Measurements from ENCODE around the gene ACSS1.

ACSS1 gene

DNA sequence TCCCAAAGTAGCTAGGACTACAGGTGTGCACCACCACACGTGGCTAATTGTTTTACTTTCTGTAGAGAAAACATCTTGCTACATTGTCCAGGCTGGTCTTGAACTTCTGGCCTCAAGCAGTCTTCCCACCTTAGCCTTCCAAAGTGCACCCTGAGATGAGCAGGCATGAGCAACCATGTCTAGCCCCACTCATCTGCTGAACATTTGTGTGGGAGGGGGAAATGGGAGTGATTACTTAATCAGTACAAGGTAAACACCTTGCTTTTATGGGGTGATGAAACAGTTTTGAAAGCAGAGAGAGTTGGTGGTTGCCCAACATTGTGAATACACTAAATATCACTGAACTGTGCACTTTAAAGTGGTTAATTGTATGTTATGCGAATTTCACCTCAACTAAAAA lies 70.7 kb downstream of the ACSS1 start:
- H3K4me3 ChIP-seq (replicated peaks in 1 of 2; ENCODE audit: low read depth in 2 of 2, low read length in 2 of 2) = no peak overlapping the region
- TF ChIP-seq, protein P1, sequence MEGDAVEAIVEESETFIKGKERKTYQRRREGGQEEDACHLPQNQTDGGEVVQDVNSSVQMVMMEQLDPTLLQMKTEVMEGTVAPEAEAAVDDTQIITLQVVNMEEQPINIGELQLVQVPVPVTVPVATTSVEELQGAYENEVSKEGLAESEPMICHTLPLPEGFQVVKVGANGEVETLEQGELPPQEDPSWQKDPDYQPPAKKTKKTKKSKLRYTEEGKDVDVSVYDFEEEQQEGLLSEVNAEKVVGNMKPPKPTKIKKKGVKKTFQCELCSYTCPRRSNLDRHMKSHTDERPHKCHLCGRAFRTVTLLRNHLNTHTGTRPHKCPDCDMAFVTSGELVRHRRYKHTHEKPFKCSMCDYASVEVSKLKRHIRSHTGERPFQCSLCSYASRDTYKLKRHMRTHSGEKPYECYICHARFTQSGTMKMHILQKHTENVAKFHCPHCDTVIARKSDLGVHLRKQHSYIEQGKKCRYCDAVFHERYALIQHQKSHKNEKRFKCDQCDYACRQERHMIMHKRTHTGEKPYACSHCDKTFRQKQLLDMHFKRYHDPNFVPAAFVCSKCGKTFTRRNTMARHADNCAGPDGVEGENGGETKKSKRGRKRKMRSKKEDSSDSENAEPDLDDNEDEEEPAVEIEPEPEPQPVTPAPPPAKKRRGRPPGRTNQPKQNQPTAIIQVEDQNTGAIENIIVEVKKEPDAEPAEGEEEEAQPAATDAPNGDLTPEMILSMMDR (IDR thresholded peaks at IDR 0.05; ENCODE audit: low read depth, low read length) = no peak

DNA sequence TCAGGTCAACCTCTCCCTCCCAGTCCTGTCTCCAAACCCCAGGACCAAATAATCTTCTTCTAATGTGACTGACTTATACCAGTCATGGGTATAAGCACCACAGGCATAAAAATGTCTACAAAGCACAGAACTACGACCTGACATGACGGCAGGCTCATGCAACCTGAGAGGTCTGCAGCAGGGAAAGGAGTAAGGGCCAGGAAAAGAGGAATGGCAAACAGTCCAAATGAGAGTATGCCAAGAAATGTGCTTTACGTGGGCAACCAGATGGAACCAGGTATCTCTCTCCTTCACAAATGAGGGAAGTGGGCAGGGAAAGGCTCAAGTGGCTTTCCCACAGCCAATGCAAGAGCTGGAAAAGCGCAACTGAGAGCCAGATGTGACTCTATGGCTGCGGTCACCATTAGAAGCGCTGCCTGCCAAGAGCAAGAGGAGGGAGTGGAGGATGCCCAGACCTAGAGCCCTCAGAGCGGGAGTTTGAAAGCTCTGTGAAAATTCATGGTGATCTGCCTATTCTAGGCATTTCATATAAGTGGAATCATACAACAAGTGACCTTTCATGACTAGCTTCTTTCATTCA lies 71.4 kb downstream of the ACSS1 start:
- DNase-seq (ENCODE audit: low read depth in 2 of 2) = no peak
- H3K4me3 ChIP-seq (replicated peaks in 1 of 2; ENCODE audit: low read depth in 2 of 2, low read length in 2 of 2) = no peak overlapping the region
- TF ChIP-seq, protein P1 (IDR thresholded peaks at IDR 0.05; ENCODE audit: low read depth, low read length) = no peak

More for the DNA sequence above, 70.7 kb downstream of the ACSS1 start:
- no peak for DNase-seq (ENCODE audit: low read depth in 2 of 2)

GRCh38 chr20:24985802-24986201 lies 72.1 kb downstream of the ACSS1 start:
- DNase-seq (ENCODE audit: low read depth in 2 of 2) = no peak
- no peak overlapping the region for H3K4me3 ChIP-seq (replicated peaks in 1 of 2; ENCODE audit: low read depth in 2 of 2, low read length in 2 of 2)
- TF ChIP-seq, protein P1 (IDR thresholded peaks at IDR 0.05; ENCODE audit: low read depth, low read length) = no peak

- no peak for DNase-seq (ENCODE audit: low read depth in 2 of 2)
- no peak overlapping the region for H3K4me3 ChIP-seq (replicated peaks in 1 of 2; ENCODE audit: low read depth in 2 of 2, low read length in 2 of 2)
- TF ChIP-seq, protein P1 (IDR thresholded peaks at IDR 0.05; ENCODE audit: low read depth, low read length) = no peak
These were observed 72.8 kb downstream of the ACSS1 start for GRCh38 chr20:24984961-24985640.

GRCh38 chr20:24983896-24984295 lies 74.0 kb downstream of the ACSS1 start:
- H3K4me3 ChIP-seq (replicated peaks in 1 of 2; ENCODE audit: low read depth in 2 of 2, low read length in 2 of 2) = no peak overlapping the region
- TF ChIP-seq, protein P1 (IDR thresholded peaks at IDR 0.05; ENCODE audit: low read depth, low read length) = no peak
- DNase-seq (ENCODE audit: low read depth in 2 of 2) = no peak

GRCh38 chr20:24981790-24982189 lies 76.1 kb downstream of the ACSS1 start:
- TF ChIP-seq, protein P1 (IDR thresholded peaks at IDR 0.05; ENCODE audit: low read depth, low read length) = no peak
- no peak overlapping the region for H3K4me3 ChIP-seq (replicated peaks in 1 of 2; ENCODE audit: low read depth in 2 of 2, low read length in 2 of 2)
- DNase-seq (ENCODE audit: low read depth in 2 of 2) = no peak

Data from cardiac fibroblast (primary cell).